GM18508 (cell line): ENCODE results near the gene MFSD12.

Experiments
- ATAC-seq: cut with Tn5 transposase; IDR thresholded peaks from one replicate; pipeline ENCODE4 v1.9.1; 2021; ENCODE audit warnings: moderate number of reproducible peaks; ENCODE audit not compliant: insufficient read depth, unreplicated experiment

Gene MFSD12

GRCh38 chr19:3563709-3564524 is 6.5 kb upstream of the MFSD12 start:
- no peak for ATAC-seq

- ATAC-seq: no peak
Observed at GRCh38 chr19:3556978-3557460, 367 bp downstream of the MFSD12 start.

GRCh38 chr19:3556423-3556977 is 886 bp downstream of the MFSD12 start:
- no peak for ATAC-seq

GRCh38 chr19:3555653-3556422 is 1.5 kb downstream of the MFSD12 start:
- no peak for ATAC-seq

GRCh38 chr19:3554254-3555083 is 2.9 kb downstream of the MFSD12 start:
- ATAC-seq: no peak

- ATAC-seq: no peak
Observed at GRCh38 chr19:3551792-3552095, 5.6 kb downstream of the MFSD12 start.

GRCh38 chr19:3550947-3551791 is 6.2 kb downstream of the MFSD12 start:
- ATAC-seq: no peak

- no peak for ATAC-seq
Observed at GRCh38 chr19:3549816-3550215, 7.6 kb downstream of the MFSD12 start.

- ATAC-seq: no peak
Observed at GRCh38 chr19:3548606-3549005, 8.8 kb downstream of the MFSD12 start.

GRCh38 chr19:3547767-3548282 is 9.6 kb downstream of the MFSD12 start:
- no peak for ATAC-seq

- ATAC-seq: no peak
Observed at GRCh38 chr19:3547301-3547731, 10.1 kb downstream of the MFSD12 start.

GRCh38 chr19:3546119-3546518 is 11.3 kb downstream of the MFSD12 start:
- ATAC-seq: no peak

GRCh38 chr19:3545669-3546034 is 11.7 kb downstream of the MFSD12 start:
- ATAC-seq: no peak

- ATAC-seq: no peak
Observed at GRCh38 chr19:3544742-3545668, 12.4 kb downstream of the MFSD12 start.

- ATAC-seq: no peak
Observed at GRCh38 chr19:3544058-3544376, 13.4 kb downstream of the MFSD12 start.

GRCh38 chr19:3543150-3544057 is 14.0 kb downstream of the MFSD12 start:
- no peak for ATAC-seq

- ATAC-seq: no peak
Observed at GRCh38 chr19:3539756-3540118, 17.6 kb downstream of the MFSD12 start.
